IPS-18a (cell line): ENCODE measurements around the gene FAM120A.
"Not testable (repeated sequence)": the region's sequence is repeated elsewhere in the genome, so short reads cannot be mapped to it uniquely, and the experiment has no call there.

Experiments used
- H3K27ac ChIP-seq: one replicate; pipeline ENCODE4 v1.5.1; 2013; ENCODE audit warnings: low read length
- H3K27me3 ChIP-seq: one replicate; pipeline ENCODE4 v1.6.1; 2013; ENCODE audit warnings: mild to moderate bottlenecking, low read length; ENCODE audit not compliant: control insufficient read depth, insufficient read depth
- H3K36me3 ChIP-seq: one replicate; pipeline ENCODE4 v1.6.1; 2013; ENCODE audit warnings: low read depth, low read length; ENCODE audit not compliant: control insufficient read depth
- H3K4me1 ChIP-seq: one replicate; pipeline ENCODE4 v1.6.1; 2013; ENCODE audit warnings: low read depth, low read length; ENCODE audit not compliant: control insufficient read depth
- H3K4me3 ChIP-seq: one replicate; pipeline ENCODE4 v1.5.1; 2013; ENCODE audit warnings: low read length
- H3K9ac ChIP-seq: one replicate; pipeline ENCODE4 v1.6.1; 2013; ENCODE audit warnings: mild to moderate bottlenecking, low read length, moderate library complexity
- H3K9me3 ChIP-seq: one replicate; pipeline ENCODE4 v1.6.1; 2013; ENCODE audit warnings: low read depth, low read length; ENCODE audit not compliant: control insufficient read depth

FAM120A gene

DNA sequence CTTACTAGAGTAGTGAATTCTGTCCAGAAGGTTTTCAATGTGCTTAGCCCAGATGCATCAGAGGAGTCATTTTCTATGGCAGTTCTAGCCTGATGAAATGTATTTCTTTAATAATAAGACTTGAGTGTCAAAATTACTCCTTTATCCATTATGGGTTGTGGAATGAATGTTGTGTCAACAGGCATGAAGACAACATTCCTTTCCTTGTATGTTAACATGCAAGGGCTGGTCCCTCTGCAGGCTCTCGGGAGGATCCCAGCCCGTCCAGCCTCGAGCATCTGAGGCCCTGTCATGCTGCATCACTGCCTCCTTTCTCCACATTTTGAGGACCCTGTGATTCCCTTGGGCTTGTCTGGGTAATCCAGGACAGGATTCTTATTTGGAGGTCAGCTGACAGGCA lies 44.8 kb downstream of the FAM120A start:
- H3K36me3 ChIP-seq: peaks cover 42% of the 10 kb centered on the region

DNA sequence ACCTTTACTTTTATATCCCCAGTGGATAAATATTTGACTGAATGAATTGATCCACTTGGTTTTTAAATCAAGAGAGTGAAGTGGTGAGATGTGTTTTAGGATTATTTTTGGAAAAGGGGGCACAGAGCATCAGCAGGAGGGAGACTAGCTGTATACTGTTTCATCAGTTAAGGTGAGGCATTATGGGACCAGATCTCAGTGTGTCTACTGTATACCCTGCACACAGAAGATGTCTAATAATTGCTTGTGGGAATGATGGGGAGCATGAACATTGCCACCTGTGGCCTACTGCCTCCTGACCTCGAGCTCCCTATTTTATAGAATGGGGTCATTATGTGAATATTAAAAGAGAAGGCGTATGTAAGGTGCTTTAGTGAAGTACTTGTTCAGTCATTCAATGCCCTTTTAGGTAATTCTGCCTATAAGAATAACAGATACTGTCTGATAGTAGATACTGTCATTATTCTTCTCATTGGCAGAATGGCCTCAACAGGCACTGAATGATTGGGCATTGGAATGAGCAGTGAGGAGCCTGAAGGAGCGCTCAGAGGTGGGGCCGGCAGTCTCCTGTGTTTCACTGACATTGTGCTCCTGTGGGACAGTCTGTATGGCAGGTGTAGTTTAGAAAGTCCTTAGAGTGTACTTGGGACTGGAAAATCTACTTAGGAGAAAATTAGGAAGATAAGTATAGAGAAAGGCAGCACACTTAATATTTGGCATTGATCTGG lies 49.2 kb downstream of the FAM120A start:
- H3K9ac ChIP-seq: no peak overlapping the region
- no peak overlapping the region for H3K4me3 ChIP-seq
- H3K36me3 ChIP-seq: peaks cover 37% of the 10 kb centered on the region
- H3K27me3 ChIP-seq: no peaks in the 10 kb centered on the region
- H3K9me3 ChIP-seq: no peaks in the 10 kb centered on the region
- H3K27ac ChIP-seq: no peak overlapping the region
- no peaks in the 10 kb centered on the region for H3K4me1 ChIP-seq

More for the DNA sequence above, 44.8 kb downstream of the FAM120A start:
- Histone ChIP-seq H3K9ac (no peak overlapping the region), H3K4me1 (no peaks in the 10 kb centered on the region), H3K27me3 (no peaks in the 10 kb centered on the region), H3K4me3 (no peak overlapping the region), H3K9me3 (no peaks in the 10 kb centered on the region), H3K27ac (no peak overlapping the region)

DNA sequence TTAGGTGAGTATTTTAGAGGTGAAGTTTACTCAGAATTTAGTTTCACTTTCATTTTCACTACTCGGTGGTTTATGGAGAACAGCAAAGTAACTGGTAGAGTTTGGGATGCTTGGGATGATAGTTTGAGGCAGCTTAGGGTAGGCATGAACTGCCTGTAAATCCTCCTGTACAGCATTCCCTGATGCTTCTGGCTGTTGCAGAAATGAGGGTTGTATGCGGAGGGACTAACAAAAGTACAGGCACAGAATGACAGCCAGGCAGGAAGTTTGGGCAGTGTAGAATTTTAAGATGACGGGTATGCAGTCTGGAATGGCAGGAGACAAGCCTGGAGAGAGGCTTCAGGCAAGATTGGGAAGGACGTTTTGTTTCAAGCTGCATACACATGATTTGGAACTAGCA lies 49.9 kb downstream of the FAM120A start:
- Histone ChIP-seq H3K9me3 (no peaks in the 10 kb centered on the region), H3K4me1 (no peaks in the 10 kb centered on the region), H3K36me3 (peaks cover 31% of the 10 kb centered on the region), H3K9ac (no peak overlapping the region), H3K27ac (no peak overlapping the region), H3K27me3 (no peaks in the 10 kb centered on the region), H3K4me3 (no peak overlapping the region)

GRCh38 chr9:93503381-93503780 lies 51.9 kb downstream of the FAM120A start:
- Histone ChIP-seq H3K4me3 (no peak overlapping the region), H3K27me3 (no peaks in the 10 kb centered on the region), H3K36me3 (peaks cover 18% of the 10 kb centered on the region), H3K9me3 (no peaks in the 10 kb centered on the region), H3K27ac (no peak overlapping the region), H3K4me1 (no peaks in the 10 kb centered on the region), H3K9ac (no peak overlapping the region)

DNA sequence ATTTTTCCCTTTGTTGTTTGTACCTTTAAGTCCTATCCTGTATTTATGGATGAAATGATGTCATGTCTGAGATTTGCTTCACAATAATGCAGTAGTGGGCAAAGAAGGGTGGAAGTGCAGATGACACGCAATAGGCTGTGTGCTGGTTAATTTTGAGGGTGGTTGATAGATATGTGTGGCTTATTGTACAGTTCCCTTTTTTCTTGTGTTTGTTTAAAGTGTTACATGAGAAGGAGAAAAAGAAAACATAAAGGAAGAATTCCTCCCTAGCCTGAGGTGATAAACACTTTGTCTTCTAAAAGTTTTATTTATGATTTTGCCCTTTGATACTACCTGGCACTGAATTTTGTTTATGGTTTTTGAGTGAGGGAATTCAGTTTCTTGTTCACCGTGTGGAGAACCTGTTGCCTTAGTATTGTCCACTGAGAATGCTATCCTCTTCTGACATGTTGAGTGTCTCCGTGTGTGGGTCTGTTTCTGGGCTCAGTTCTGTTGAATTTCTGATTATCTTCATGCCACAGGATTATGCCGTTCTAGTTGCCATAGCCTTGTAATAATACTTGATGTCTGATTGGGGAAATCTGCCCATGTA lies 54.2 kb downstream of the FAM120A start:
- H3K4me1 ChIP-seq: no peaks in the 10 kb centered on the region
- H3K4me3 ChIP-seq: no peak overlapping the region
- no peaks in the 10 kb centered on the region for H3K27me3 ChIP-seq
- H3K9ac ChIP-seq: no peak overlapping the region
- no peak overlapping the region for H3K27ac ChIP-seq
- no peaks in the 10 kb centered on the region for H3K9me3 ChIP-seq
- peaks cover 8% of the 10 kb centered on the region for H3K36me3 ChIP-seq

DNA sequence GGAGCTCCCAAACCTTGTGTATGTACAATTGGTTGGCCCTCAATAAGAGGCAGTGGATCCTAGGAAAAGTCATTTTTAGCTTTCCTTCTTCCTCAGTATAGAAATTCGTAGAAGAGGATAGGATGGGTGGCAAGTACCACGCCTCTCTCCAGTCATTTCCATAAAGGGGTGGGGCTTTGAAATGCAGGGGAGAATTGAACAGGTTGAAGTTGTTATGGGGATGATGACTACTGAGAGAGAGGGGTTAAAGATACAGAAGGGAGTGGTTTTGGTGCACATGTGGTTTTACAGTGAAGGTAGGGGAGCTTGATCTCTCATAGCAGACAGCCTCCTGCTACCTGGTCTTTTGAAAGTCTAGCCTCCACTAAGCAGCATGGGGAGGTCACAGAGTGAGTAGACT lies 56.3 kb downstream of the FAM120A start:
- Histone ChIP-seq H3K4me1 (no peaks in the 10 kb centered on the region), H3K27me3 (no peaks in the 10 kb centered on the region), H3K9me3 (no peaks in the 10 kb centered on the region), H3K9ac (no peak overlapping the region), H3K27ac (no peak overlapping the region), H3K36me3 (peaks cover 6% of the 10 kb centered on the region), H3K4me3 (no peak overlapping the region)

DNA sequence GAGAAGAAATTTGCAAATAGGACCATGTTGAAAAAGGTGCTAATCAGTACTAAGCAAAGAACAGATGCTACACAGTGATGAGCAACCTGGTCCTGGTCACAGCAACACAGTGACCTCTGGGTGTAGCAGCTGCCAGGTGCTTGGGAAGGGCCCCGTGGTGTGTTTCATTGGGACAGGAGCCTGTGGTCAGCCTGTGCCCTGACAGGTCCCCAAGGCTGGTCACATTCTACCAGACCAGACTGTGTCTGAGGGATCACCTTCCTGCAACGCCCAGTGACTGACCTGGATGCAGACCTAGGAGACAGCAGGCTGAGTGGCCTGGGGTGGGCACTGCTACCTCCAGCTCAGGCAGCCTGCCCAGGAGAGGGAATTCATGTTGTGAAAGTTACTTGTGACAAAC lies 56.7 kb downstream of the FAM120A start:
- no peaks in the 10 kb centered on the region for H3K27me3 ChIP-seq
- H3K27ac ChIP-seq: no peak overlapping the region
- peaks cover 2% of the 10 kb centered on the region for H3K36me3 ChIP-seq
- no peaks in the 10 kb centered on the region for H3K4me1 ChIP-seq
- no peaks in the 10 kb centered on the region for H3K9me3 ChIP-seq
- H3K4me3 ChIP-seq: no peak overlapping the region
- H3K9ac ChIP-seq: no peak overlapping the region

- H3K27ac ChIP-seq: no peak overlapping the region
- H3K27me3 ChIP-seq: no peaks in the 10 kb centered on the region
- no peaks in the 10 kb centered on the region for H3K4me1 ChIP-seq
- H3K4me3 ChIP-seq: no peak overlapping the region
- no peaks in the 10 kb centered on the region for H3K36me3 ChIP-seq
- H3K9me3 ChIP-seq: no peaks in the 10 kb centered on the region
- H3K9ac ChIP-seq: no peak overlapping the region
Observed at GRCh38 chr9:93509084-93509483, 57.6 kb downstream of the FAM120A start.

DNA sequence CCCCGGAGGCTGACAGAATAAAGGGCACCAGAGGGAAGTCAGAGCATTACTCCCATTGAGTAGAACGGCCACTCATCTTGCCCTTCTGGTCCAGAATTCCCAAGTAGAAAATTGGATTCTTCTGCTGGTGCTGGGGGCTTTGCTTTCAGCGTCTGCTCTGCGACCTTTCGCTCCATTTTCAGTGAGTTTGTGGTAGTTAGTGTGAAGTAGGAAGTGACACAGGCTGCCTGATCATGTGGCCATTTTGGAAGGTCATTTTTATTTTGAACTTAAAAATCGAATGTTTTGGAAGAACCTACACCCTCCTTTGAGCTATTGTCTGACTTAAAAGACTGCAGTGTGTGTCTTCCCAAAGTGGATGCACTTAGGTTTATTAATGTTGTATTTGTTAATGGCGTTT lies 58.6 kb downstream of the FAM120A start:
- Histone ChIP-seq H3K27ac (no peak overlapping the region), H3K27me3 (no peaks in the 10 kb centered on the region), H3K9me3 (no peaks in the 10 kb centered on the region), H3K9ac (no peak overlapping the region), H3K4me1 (no peaks in the 10 kb centered on the region), H3K4me3 (no peak overlapping the region), H3K36me3 (no peaks in the 10 kb centered on the region)

- not testable (repeated sequence) for H3K9me3 ChIP-seq, H3K9ac ChIP-seq, H3K27me3 ChIP-seq, H3K4me1 ChIP-seq, H3K27ac ChIP-seq, H3K4me3 ChIP-seq, H3K36me3 ChIP-seq
Observed at GRCh38 chr9:93511228-93511627, 59.7 kb downstream of the FAM120A start.

DNA sequence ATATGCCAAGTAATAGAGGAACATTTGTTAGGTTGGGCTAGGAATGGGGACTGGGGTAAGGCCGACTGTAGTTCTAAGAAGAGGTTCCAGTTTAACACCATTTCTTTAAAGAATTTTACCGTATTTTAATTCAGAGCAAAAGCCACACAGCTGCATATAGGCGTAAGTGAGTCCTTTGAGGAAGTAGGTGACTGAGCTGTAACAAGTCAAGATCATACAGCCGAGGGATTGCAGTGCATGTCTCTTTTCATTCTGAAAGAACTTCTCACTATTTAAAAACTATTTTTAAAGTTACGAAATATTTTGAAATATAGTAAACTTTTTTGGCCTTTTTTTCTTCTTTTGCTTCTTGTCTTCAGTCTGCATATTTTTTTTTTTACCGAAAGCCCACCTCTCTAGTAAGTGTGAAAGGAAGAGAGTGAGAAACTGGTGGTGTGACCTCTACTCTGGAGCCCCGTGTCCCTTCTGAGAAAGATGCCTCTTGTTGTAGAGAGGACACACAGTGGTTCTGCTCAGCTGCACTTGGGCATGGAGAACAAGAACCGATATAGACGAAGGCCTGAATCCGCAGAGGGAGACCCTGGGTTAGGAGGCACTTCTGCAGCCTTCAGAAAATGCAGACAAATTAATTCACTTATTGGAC lies 60.8 kb downstream of the FAM120A start:
- H3K9ac ChIP-seq, H3K9me3 ChIP-seq, H3K4me1 ChIP-seq, H3K4me3 ChIP-seq, H3K36me3 ChIP-seq, H3K27ac ChIP-seq, H3K27me3 ChIP-seq: not testable (repeated sequence)

DNA sequence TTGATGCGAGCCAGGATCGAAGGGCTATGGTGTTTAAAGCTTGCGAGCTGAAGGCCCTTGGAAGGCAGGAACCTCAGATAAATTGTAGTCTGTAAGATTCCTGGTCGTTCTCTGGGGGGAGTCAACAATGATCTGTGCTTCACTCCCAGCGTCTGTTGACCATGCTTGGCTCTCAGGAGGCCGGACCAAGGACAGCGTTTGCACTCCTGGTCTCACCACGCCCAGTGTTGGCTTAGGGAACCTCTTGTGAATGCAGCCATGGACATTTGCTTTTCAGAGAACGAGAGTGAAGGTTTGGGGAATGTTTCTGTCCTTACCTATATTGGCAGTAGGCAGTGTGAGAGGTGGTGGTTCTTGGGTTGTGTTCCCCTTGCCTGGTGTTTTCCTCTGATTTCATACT lies 62.1 kb downstream of the FAM120A start:
- Histone ChIP-seq H3K27me3 (no peaks in the 10 kb centered on the region), H3K9ac (no peak overlapping the region), H3K9me3 (no peaks in the 10 kb centered on the region), H3K4me1 (no peaks in the 10 kb centered on the region), H3K4me3 (no peak overlapping the region), H3K36me3 (peaks cover 3% of the 10 kb centered on the region), H3K27ac (no peak overlapping the region)
